ENCODE measurements around the gene IFI27L2. TPM values are rescaled to one million over a fixed set of nuclear protein-coding genes. Genes with fewer than 3 reads are reported as not detected.

IFI27L2 gene
- total and polyA plus RNA-seq, 2 experiments from 2014 or later: 23.4 to 38.5 TPM

DNA sequence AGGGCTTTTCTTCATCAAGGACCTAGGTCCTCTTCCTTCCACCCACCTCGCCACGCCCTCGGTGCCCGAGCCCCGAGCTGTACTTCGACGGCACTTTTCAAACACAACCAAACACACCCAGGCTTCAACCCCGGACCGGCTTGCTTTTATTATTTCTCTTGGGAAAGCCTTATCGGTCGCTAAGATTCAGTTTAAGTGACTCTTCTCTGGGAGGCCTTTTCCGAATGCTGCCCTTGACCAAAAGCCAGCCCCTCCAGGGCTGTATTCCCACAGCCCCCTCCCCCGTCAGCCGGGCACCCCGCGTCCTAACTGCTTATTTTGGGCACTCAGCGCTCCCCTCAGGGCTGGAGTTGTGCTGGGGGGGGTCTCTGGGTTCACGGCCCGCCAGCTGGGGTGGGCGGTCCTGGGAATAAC, 44.1 kb upstream of the IFI27L2 start:
- no peaks in the 10 kb centered on the region; the same call in 1 of the 2 replicates for H3K79me2 ChIP-seq (replicated peaks; ENCODE audit: insufficient read depth)
- Mint-ChIP-seq H3K4me3 (peak overlapping the region; percentile 84), H3K27ac (peak overlapping the region; percentile 60), H3K9me3 (no peaks in the 10 kb centered on the region; the same call in 2 of the 3 replicates), H3K27me3 (ENCODE audit: insufficient read depth, low read depth, poor library complexity) (peaks cover 9% of the 10 kb centered on the region), H3K36me3 (ENCODE audit: low read depth) (peaks cover 3% of the 10 kb centered on the region; the same call in 1 of the 3 replicates), H3K4me1 (peaks cover 27% of the 10 kb centered on the region)
- H3K4me1 ChIP-seq (ENCODE audit: insufficient read depth): peaks cover 17% of the 10 kb centered on the region
- H3K4me3 ChIP-seq: peak overlapping the region; percentile 94
- peaks cover 37% of the 10 kb centered on the region for H3K27me3 ChIP-seq (ENCODE audit: insufficient read depth)
- H3K9me2 ChIP-seq (ENCODE audit: insufficient read depth): no peaks in the 10 kb centered on the region
- peak overlapping the region; percentile 87 for H3K27ac ChIP-seq (ENCODE audit: low read depth)
- ATAC-seq (peak; percentile 9), DNase-seq (ENCODE audit: low spot score) (peak; percentile 40)
- peaks cover 4% of the 10 kb centered on the region; the same call in 1 of the 2 replicates for H3F3A ChIP-seq (replicated peaks; ENCODE audit: low read depth)
- H3K4me2 ChIP-seq: peak overlapping the region; percentile 89
- H3K36me3 ChIP-seq (ENCODE audit: insufficient read depth): no peaks in the 10 kb centered on the region
- no peaks in the 10 kb centered on the region for H4K20me1 ChIP-seq (replicated peaks; ENCODE audit: insufficient read depth)
- peak overlapping the region; percentile 99 for H2AFZ ChIP-seq
- TF ChIP-seq ZNF331 (CRISPR knock-in tag; IDR thresholded peaks at IDR 0.05; ENCODE audit: low read depth) (no peak), EZH2phosphoT487 (IDR thresholded peaks at IDR 0.05; ENCODE audit: unreplicated experiment) (no peak), NANOG (IDR thresholded peaks at IDR 0.05; ENCODE audit: borderline replicate concordance) (no peak), REST (IDR thresholded peaks at IDR 0.05; ENCODE audit: unreplicated experiment) (no peak), CREB1 (CRISPR knock-in tag; IDR thresholded peaks at IDR 0.05; ENCODE audit: low read depth) (no peak), EZH2 (IDR thresholded peaks at IDR 0.05; ENCODE audit: low read depth, unreplicated experiment) (no peak), JUNB (IDR thresholded peaks at IDR 0.05; ENCODE audit: unreplicated experiment) (no peak), POLR2AphosphoS5 (IDR thresholded peaks at IDR 0.05; ENCODE audit: low read depth) (no peak), STAT1 (IDR thresholded peaks at IDR 0.05; ENCODE audit: unreplicated experiment) (no peak), ZNF114 (CRISPR knock-in tag; IDR thresholded peaks at IDR 0.05) (no peak)
- TF ChIP-seq, protein P1, sequence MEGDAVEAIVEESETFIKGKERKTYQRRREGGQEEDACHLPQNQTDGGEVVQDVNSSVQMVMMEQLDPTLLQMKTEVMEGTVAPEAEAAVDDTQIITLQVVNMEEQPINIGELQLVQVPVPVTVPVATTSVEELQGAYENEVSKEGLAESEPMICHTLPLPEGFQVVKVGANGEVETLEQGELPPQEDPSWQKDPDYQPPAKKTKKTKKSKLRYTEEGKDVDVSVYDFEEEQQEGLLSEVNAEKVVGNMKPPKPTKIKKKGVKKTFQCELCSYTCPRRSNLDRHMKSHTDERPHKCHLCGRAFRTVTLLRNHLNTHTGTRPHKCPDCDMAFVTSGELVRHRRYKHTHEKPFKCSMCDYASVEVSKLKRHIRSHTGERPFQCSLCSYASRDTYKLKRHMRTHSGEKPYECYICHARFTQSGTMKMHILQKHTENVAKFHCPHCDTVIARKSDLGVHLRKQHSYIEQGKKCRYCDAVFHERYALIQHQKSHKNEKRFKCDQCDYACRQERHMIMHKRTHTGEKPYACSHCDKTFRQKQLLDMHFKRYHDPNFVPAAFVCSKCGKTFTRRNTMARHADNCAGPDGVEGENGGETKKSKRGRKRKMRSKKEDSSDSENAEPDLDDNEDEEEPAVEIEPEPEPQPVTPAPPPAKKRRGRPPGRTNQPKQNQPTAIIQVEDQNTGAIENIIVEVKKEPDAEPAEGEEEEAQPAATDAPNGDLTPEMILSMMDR (conservative IDR thresholded peaks at IDR 0.05; ENCODE audit: low read depth in 2 of 2): no peak
- TF ChIP-seq, protein P2, sequence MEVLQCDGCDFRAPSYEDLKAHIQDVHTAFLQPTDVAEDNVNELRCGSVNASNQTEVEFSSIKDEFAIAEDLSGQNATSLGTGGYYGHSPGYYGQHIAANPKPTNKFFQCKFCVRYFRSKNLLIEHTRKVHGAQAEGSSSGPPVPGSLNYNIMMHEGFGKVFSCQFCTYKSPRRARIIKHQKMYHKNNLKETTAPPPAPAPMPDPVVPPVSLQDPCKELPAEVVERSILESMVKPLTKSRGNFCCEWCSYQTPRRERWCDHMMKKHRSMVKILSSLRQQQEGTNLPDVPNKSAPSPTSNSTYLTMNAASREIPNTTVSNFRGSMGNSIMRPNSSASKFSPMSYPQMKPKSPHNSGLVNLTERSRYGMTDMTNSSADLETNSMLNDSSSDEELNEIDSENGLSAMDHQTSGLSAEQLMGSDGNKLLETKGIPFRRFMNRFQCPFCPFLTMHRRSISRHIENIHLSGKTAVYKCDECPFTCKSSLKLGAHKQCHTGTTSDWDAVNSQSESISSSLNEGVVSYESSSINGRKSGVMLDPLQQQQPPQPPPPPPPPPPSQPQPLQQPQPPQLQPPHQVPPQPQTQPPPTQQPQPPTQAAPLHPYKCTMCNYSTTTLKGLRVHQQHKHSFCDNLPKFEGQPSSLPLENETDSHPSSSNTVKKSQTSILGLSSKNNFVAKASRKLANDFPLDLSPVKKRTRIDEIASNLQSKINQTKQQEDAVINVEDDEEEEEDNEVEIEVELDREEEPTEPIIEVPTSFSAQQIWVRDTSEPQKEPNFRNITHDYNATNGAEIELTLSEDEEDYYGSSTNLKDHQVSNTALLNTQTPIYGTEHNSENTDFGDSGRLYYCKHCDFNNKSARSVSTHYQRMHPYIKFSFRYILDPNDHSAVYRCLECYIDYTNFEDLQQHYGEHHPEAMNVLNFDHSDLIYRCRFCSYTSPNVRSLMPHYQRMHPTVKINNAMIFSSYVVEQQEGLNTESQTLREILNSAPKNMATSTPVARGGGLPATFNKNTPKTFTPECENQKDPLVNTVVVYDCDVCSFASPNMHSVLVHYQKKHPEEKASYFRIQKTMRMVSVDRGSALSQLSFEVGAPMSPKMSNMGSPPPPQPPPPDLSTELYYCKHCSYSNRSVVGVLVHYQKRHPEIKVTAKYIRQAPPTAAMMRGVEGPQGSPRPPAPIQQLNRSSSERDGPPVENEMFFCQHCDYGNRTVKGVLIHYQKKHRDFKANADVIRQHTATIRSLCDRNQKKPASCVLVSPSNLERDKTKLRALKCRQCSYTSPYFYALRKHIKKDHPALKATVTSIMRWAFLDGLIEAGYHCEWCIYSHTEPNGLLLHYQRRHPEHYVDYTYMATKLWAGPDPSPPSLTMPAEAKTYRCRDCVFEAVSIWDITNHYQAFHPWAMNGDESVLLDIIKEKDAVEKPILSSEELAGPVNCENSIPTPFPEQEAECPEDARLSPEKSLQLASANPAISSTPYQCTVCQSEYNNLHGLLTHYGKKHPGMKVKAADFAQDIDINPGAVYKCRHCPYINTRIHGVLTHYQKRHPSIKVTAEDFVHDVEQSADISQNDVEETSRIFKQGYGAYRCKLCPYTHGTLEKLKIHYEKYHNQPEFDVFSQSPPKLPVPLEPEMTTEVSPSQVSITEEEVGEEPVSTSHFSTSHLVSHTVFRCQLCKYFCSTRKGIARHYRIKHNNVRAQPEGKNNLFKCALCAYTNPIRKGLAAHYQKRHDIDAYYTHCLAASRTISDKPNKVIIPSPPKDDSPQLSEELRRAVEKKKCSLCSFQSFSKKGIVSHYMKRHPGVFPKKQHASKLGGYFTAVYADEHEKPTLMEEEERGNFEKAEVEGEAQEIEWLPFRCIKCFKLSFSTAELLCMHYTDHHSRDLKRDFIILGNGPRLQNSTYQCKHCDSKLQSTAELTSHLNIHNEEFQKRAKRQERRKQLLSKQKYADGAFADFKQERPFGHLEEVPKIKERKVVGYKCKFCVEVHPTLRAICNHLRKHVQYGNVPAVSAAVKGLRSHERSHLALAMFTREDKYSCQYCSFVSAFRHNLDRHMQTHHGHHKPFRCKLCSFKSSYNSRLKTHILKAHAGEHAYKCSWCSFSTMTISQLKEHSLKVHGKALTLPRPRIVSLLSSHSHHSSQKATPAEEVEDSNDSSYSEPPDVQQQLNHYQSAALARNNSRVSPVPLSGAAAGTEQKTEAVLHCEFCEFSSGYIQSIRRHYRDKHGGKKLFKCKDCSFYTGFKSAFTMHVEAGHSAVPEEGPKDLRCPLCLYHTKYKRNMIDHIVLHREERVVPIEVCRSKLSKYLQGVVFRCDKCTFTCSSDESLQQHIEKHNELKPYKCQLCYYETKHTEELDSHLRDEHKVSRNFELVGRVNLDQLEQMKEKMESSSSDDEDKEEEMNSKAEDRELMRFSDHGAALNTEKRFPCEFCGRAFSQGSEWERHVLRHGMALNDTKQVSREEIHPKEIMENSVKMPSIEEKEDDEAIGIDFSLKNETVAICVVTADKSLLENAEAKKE (CRISPR knock-in tag; IDR thresholded peaks at IDR 0.05): no peak
- TF ChIP-seq, protein P3, sequence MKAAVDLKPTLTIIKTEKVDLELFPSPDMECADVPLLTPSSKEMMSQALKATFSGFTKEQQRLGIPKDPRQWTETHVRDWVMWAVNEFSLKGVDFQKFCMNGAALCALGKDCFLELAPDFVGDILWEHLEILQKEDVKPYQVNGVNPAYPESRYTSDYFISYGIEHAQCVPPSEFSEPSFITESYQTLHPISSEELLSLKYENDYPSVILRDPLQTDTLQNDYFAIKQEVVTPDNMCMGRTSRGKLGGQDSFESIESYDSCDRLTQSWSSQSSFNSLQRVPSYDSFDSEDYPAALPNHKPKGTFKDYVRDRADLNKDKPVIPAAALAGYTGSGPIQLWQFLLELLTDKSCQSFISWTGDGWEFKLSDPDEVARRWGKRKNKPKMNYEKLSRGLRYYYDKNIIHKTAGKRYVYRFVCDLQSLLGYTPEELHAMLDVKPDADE (IDR thresholded peaks at IDR 0.05): no peak
